ENCODE measurements around the gene MYEOV. TPM values are rescaled to one million over a fixed set of nuclear protein-coding genes. Genes with fewer than 3 reads are reported as not detected.

The MYEOV gene
- total and polyA plus RNA-seq, 2 donors, result 0.38 to 0.64 TPM

GRCh38 chr11:69297787-69298266 lies 3.9 kb downstream of the MYEOV start:
- peak in 5 of 9 donors; percentile 21 to 65 (median 47) for DNase-seq (ENCODE audit: low read depth in 6 of 9, low spot score in 9 of 9)
- H3K27me3 ChIP-seq (ENCODE audit: control insufficient read depth in 2 of 2, insufficient read depth in 1 of 2, low read length in 1 of 2), result peaks cover 0 to 8% of the 10 kb centered on the region in 2 donors
- H3K9me3 ChIP-seq (ENCODE audit: control insufficient read depth in 2 of 2, insufficient read depth in 1 of 2, low read length in 1 of 2), result peaks cover 0 to 4% of the 10 kb centered on the region in 2 donors
- H3K36me3 ChIP-seq (ENCODE audit: control insufficient read depth in 2 of 2, insufficient read depth in 2 of 2, low read length in 1 of 2), result no peaks in the 10 kb centered on the region
- peaks cover 24 to 34% of the 10 kb centered on the region in 2 donors for H3K4me1 ChIP-seq (ENCODE audit: control insufficient read depth in 2 of 2, insufficient read depth in 2 of 2, low read length in 2 of 2)
- H3K4me3 ChIP-seq (ENCODE audit: low read length in 2 of 2), result no peak overlapping the region
- 5% methylated on average over 13 of the region's 13 CpGs for WGBS
- peak overlapping the region in 1 of 2 donors; percentile 76 for H3K27ac ChIP-seq (ENCODE audit: low read depth in 1 of 2, low read length in 1 of 2)

DNA sequence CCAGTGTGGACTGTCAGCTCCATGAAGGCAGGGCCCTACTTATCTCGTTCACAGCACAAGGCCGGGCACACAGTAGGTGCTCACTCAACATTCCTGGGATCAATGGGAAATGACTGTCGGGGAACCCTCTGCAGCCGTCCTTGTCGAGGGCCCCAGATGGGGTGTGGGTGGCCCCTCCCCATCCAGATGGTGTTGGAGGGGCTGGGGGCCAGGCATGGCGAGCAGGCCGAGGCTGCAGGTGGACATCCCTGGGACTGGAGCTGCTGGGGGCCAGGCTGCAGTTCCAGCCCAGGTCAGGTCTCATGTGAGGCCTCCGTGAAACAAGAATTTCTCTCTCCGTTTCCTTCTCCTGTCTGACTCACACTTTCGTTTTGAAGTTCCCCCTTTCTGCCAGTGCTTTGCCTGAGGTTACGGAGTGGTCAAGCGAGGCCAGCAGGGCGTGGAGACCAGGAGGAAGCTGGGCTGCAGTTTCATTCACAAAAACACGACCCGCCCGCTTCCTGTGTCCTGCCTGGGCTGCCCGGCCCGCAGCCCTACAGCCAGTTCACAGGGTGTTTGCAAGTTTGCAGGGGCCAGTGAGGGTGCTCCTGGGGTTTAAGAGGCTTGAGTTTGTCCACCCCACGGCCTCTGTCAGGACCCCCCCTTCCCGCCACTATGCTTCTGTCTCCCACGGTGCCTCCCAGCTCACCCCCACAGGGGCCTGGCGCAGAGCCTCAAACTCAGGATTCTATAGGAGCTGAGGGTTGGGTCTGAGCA lies 4.5 kb downstream of the MYEOV start:
- Histone ChIP-seq H3K4me1 (ENCODE audit: control insufficient read depth in 2 of 2, insufficient read depth in 2 of 2, low read length in 2 of 2) (peaks cover 24 to 34% of the 10 kb centered on the region in 2 donors), H3K36me3 (ENCODE audit: control insufficient read depth in 2 of 2, insufficient read depth in 2 of 2, low read length in 1 of 2) (no peaks in the 10 kb centered on the region), H3K4me3 (ENCODE audit: low read length in 2 of 2) (no peak overlapping the region), H3K27me3 (ENCODE audit: control insufficient read depth in 2 of 2, insufficient read depth in 1 of 2, low read length in 1 of 2) (peaks cover 0 to 8% of the 10 kb centered on the region in 2 donors), H3K9me3 (ENCODE audit: control insufficient read depth in 2 of 2, insufficient read depth in 1 of 2, low read length in 1 of 2) (peaks cover 0 to 4% of the 10 kb centered on the region in 2 donors), H3K27ac (ENCODE audit: low read depth in 1 of 2, low read length in 1 of 2) (peak overlapping the region; percentile 36 to 76)
- WGBS, result 23% methylated on average over 22 of the region's 22 CpGs
- DNase-seq (ENCODE audit: low read depth in 6 of 9, low spot score in 9 of 9), result peak in 2 of 9 donors; percentile 25 to 46

DNA sequence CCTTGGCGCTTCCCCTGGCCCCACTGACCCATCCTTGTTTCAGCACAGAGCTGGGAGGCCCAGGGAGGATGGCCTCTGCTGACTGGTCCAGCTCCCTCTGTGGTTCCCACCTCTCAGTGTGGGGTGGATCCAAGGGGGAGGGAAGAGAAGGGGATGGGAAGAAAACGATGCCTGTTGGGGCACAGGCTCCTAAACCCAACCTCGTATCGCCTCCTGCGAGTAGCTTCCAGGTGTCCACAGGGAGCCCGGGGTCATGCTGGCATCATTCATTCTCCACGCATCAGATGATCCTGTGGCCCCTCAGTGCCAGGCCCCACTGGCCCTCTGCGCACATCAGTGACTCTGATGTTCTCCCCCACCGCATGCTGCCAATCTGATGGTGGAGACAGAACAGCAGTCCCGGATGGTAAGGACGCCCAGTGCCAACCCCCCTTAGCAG lies 5.1 kb downstream of the MYEOV start:
- peaks cover 0 to 4% of the 10 kb centered on the region in 2 donors for H3K9me3 ChIP-seq (ENCODE audit: control insufficient read depth in 2 of 2, insufficient read depth in 1 of 2, low read length in 1 of 2)
- no peaks in the 10 kb centered on the region for H3K36me3 ChIP-seq (ENCODE audit: control insufficient read depth in 2 of 2, insufficient read depth in 2 of 2, low read length in 1 of 2)
- H3K4me3 ChIP-seq (ENCODE audit: low read length in 2 of 2), result no peak overlapping the region
- no peak overlapping the region for H3K27ac ChIP-seq (ENCODE audit: low read depth in 1 of 2, low read length in 1 of 2)
- peaks cover 0 to 8% of the 10 kb centered on the region in 2 donors for H3K27me3 ChIP-seq (ENCODE audit: control insufficient read depth in 2 of 2, insufficient read depth in 1 of 2, low read length in 1 of 2)
- 90% methylated on average over 11 of the region's 11 CpGs for WGBS
- H3K4me1 ChIP-seq (ENCODE audit: control insufficient read depth in 2 of 2, insufficient read depth in 2 of 2, low read length in 2 of 2), result peaks cover 24 to 34% of the 10 kb centered on the region in 2 donors
- DNase-seq (ENCODE audit: low read depth in 6 of 9, low spot score in 9 of 9), result no peak

DNA sequence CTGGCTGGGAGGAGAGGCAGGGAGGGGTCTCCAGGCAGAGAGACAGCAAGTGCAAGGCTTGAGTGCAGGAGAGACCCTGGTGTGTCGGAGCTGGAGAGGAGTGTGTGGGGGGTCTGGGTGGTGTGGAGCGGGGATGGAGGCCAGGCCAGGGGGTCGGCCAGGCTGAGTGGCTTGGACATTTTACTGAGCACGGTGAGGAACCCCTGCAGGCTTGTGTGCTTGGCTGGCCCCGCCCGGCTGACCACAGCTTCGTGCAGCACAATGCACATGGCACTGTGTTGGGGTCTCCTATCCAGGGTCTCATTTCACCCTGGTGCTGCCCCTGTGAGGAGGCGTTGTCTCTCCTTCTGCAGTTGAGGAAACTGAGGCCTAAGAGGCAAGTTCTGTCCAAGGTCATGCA lies 5.6 kb downstream of the MYEOV start:
- H3K4me1 ChIP-seq (ENCODE audit: control insufficient read depth in 2 of 2, insufficient read depth in 2 of 2, low read length in 2 of 2), result peaks cover 24 to 34% of the 10 kb centered on the region in 2 donors
- no peaks in the 10 kb centered on the region for H3K36me3 ChIP-seq (ENCODE audit: control insufficient read depth in 2 of 2, insufficient read depth in 2 of 2, low read length in 1 of 2)
- H3K27ac ChIP-seq (ENCODE audit: low read depth in 1 of 2, low read length in 1 of 2), result no peak overlapping the region
- no peak overlapping the region for H3K4me3 ChIP-seq (ENCODE audit: low read length in 2 of 2)
- no peak for DNase-seq (ENCODE audit: low read depth in 6 of 9, low spot score in 9 of 9)
- peaks cover 0 to 4% of the 10 kb centered on the region in 2 donors for H3K9me3 ChIP-seq (ENCODE audit: control insufficient read depth in 2 of 2, insufficient read depth in 1 of 2, low read length in 1 of 2)
- H3K27me3 ChIP-seq (ENCODE audit: control insufficient read depth in 2 of 2, insufficient read depth in 1 of 2, low read length in 1 of 2), result peaks cover 0 to 8% of the 10 kb centered on the region in 2 donors
- 93% methylated on average over 8 of the region's 8 CpGs for WGBS

GRCh38 chr11:69300120-69301060 lies 6.4 kb downstream of the MYEOV start:
- Histone ChIP-seq H3K9me3 (ENCODE audit: control insufficient read depth in 2 of 2, insufficient read depth in 1 of 2, low read length in 1 of 2) (peaks cover 0 to 4% of the 10 kb centered on the region in 2 donors), H3K36me3 (ENCODE audit: control insufficient read depth in 2 of 2, insufficient read depth in 2 of 2, low read length in 1 of 2) (no peaks in the 10 kb centered on the region), H3K27ac (ENCODE audit: low read depth in 1 of 2, low read length in 1 of 2) (no peak overlapping the region), H3K27me3 (ENCODE audit: control insufficient read depth in 2 of 2, insufficient read depth in 1 of 2, low read length in 1 of 2) (peaks cover 0 to 8% of the 10 kb centered on the region in 2 donors), H3K4me3 (ENCODE audit: low read length in 2 of 2) (no peak overlapping the region), H3K4me1 (ENCODE audit: control insufficient read depth in 2 of 2, insufficient read depth in 2 of 2, low read length in 2 of 2) (peaks cover 24 to 34% of the 10 kb centered on the region in 2 donors)
- 80% methylated on average over 11 of the region's 11 CpGs for WGBS
- DNase-seq (ENCODE audit: low read depth in 6 of 9, low spot score in 9 of 9), result no peak

GRCh38 chr11:69301081-69301454 lies 7.1 kb downstream of the MYEOV start:
- peaks cover 0 to 4% of the 10 kb centered on the region in 2 donors for H3K9me3 ChIP-seq (ENCODE audit: control insufficient read depth in 2 of 2, insufficient read depth in 1 of 2, low read length in 1 of 2)
- peaks cover 21 to 31% of the 10 kb centered on the region in 2 donors for H3K4me1 ChIP-seq (ENCODE audit: control insufficient read depth in 2 of 2, insufficient read depth in 2 of 2, low read length in 2 of 2)
- H3K4me3 ChIP-seq (ENCODE audit: low read length in 2 of 2), result no peak overlapping the region
- H3K27me3 ChIP-seq (ENCODE audit: control insufficient read depth in 2 of 2, insufficient read depth in 1 of 2, low read length in 1 of 2), result peaks cover 0 to 8% of the 10 kb centered on the region in 2 donors
- H3K36me3 ChIP-seq (ENCODE audit: control insufficient read depth in 2 of 2, insufficient read depth in 2 of 2, low read length in 1 of 2), result no peaks in the 10 kb centered on the region
- no peak for DNase-seq (ENCODE audit: low read depth in 6 of 9, low spot score in 9 of 9)
- WGBS, result 97% methylated on average over 11 of the region's 11 CpGs
- no peak overlapping the region for H3K27ac ChIP-seq (ENCODE audit: low read depth in 1 of 2, low read length in 1 of 2)

GRCh38 chr11:69301455-69302401 lies 7.8 kb downstream of the MYEOV start:
- WGBS, result 97% methylated on average over 13 of the region's 13 CpGs

GRCh38 chr11:69302447-69303020 lies 8.6 kb downstream of the MYEOV start:
- no peak for DNase-seq (ENCODE audit: low read depth in 6 of 9, low spot score in 9 of 9)
- no peaks in the 10 kb centered on the region for H3K9me3 ChIP-seq (ENCODE audit: control insufficient read depth in 2 of 2, insufficient read depth in 1 of 2, low read length in 1 of 2)
- H3K27me3 ChIP-seq (ENCODE audit: control insufficient read depth in 2 of 2, insufficient read depth in 1 of 2, low read length in 1 of 2), result peaks cover 0 to 6% of the 10 kb centered on the region in 2 donors
- peaks cover 6 to 16% of the 10 kb centered on the region in 2 donors for H3K4me1 ChIP-seq (ENCODE audit: control insufficient read depth in 2 of 2, insufficient read depth in 2 of 2, low read length in 2 of 2)
- 94% methylated on average over 8 of the region's 8 CpGs for WGBS
- no peaks in the 10 kb centered on the region for H3K36me3 ChIP-seq (ENCODE audit: control insufficient read depth in 2 of 2, insufficient read depth in 2 of 2, low read length in 1 of 2)
- H3K4me3 ChIP-seq (ENCODE audit: low read length in 2 of 2), result no peak overlapping the region
- H3K27ac ChIP-seq (ENCODE audit: low read depth in 1 of 2, low read length in 1 of 2), result no peak overlapping the region

More at GRCh38 chr11:69301455-69302401, 7.8 kb downstream of the MYEOV start:
- Histone ChIP-seq H3K27ac (ENCODE audit: low read depth in 1 of 2, low read length in 1 of 2) (no peak overlapping the region), H3K4me1 (ENCODE audit: control insufficient read depth in 2 of 2, insufficient read depth in 2 of 2, low read length in 2 of 2) (peaks cover 14 to 24% of the 10 kb centered on the region in 2 donors), H3K36me3 (ENCODE audit: control insufficient read depth in 2 of 2, insufficient read depth in 2 of 2, low read length in 1 of 2) (no peaks in the 10 kb centered on the region), H3K27me3 (ENCODE audit: control insufficient read depth in 2 of 2, insufficient read depth in 1 of 2, low read length in 1 of 2) (peaks cover 0 to 8% of the 10 kb centered on the region in 2 donors), H3K9me3 (ENCODE audit: control insufficient read depth in 2 of 2, insufficient read depth in 1 of 2, low read length in 1 of 2) (peaks cover 0 to 3% of the 10 kb centered on the region in 2 donors), H3K4me3 (ENCODE audit: low read length in 2 of 2) (no peak overlapping the region)
- DNase-seq (ENCODE audit: low read depth in 6 of 9, low spot score in 9 of 9), result no peak
